Hepatocyte (in vitro differentiated cells): ENCODE measurements around the gene BCAS3.

Experiments used
- EZH2 ChIP-seq: fragments of 200-600 bp; sonication (generic); IDR thresholded peaks from 2 replicates; pipeline ENCODE4 v1.6.1; 2016; ENCODE audit warnings: antibody characterized with exemption, mild to moderate bottlenecking, borderline replicate concordance
- TF ChIP-seq, protein P1 (sequence below): fragments of 200-600 bp; sonication (generic); IDR thresholded peaks from 2 replicates; pipeline ENCODE4 v1.5.1; 2016; ENCODE audit warnings: antibody characterized with exemption, mild to moderate bottlenecking; ENCODE audit not compliant: poor library complexity

DNA sequence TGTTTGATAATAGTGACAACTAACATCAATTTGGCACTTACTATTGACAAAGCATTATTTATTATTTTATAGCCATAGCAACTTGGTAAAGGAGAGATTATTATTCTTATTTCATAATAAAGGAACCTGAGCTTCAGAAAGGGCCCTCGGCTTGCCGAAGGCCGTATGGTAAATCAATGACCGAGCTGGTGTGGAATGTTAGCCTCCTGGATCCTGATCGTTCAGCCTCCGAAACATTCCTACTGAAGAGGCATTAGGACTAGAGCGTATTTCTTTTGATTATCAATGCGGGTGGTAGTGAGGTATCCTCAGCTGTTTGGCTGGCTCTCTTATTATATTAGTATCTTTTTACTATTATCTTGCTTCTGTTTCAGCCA, 522.7 kb downstream of the BCAS3 start:
- TF ChIP-seq, protein P1, sequence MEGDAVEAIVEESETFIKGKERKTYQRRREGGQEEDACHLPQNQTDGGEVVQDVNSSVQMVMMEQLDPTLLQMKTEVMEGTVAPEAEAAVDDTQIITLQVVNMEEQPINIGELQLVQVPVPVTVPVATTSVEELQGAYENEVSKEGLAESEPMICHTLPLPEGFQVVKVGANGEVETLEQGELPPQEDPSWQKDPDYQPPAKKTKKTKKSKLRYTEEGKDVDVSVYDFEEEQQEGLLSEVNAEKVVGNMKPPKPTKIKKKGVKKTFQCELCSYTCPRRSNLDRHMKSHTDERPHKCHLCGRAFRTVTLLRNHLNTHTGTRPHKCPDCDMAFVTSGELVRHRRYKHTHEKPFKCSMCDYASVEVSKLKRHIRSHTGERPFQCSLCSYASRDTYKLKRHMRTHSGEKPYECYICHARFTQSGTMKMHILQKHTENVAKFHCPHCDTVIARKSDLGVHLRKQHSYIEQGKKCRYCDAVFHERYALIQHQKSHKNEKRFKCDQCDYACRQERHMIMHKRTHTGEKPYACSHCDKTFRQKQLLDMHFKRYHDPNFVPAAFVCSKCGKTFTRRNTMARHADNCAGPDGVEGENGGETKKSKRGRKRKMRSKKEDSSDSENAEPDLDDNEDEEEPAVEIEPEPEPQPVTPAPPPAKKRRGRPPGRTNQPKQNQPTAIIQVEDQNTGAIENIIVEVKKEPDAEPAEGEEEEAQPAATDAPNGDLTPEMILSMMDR: no peak
- no peak for TF ChIP-seq EZH2
